K562 (cell line): ENCODE measurements around the gene SERTM1. TPM values are rescaled to one million over a fixed set of nuclear protein-coding genes. Genes with fewer than 3 reads are reported as not detected.

Experiments used
- CAMTA2 ChIP-seq: fragments of 250-450 bp; sonication (Bioruptor Pico); conservative IDR thresholded peaks from 2 replicates; pipeline ENCODE4 v1.5.1; 2022
- CBFA2T3 ChIP-seq: fragments of 450-650 bp; IDR thresholded peaks from 2 replicates; pipeline ENCODE4 v1.6.1; 2017
- CREM ChIP-seq: IDR thresholded peaks from 2 replicates; pipeline ENCODE4 v1.6.1; 2014; ENCODE audit warnings: antibody characterized with exemption, low read depth
- EWSR1 ChIP-seq: fragments of 450-650 bp; IDR thresholded peaks from 2 replicates; pipeline ENCODE4 v1.6.1; 2018; ENCODE audit warnings: borderline replicate concordance, mild to moderate bottlenecking, low read depth, moderate library complexity; ENCODE audit not compliant: partially characterized antibody
- HDAC1 ChIP-seq, 2 experiments: fragments of 450-650 bp; IDR thresholded peaks; 2 replicates each; pipeline ENCODE4 v1.6.1; 2016 to 2017; ENCODE audit warnings: inconsistent platforms in 1 of 2, mild to moderate bottlenecking in 1 of 2, moderate library complexity in 1 of 2
- PHB ChIP-seq: fragments of 250-450 bp; sonication (Bioruptor Pico); IDR thresholded peaks from 2 replicates; pipeline ENCODE4 v1.5.0; 2021
- RUNX1 ChIP-seq: sonication (generic); IDR thresholded peaks from 2 replicates; pipeline ENCODE4 v1.6.1; 2016; ENCODE audit warnings: antibody characterized with exemption, low read depth
- STAT5B ChIP-seq: fragments of 250-450 bp; sonication (Bioruptor Pico); IDR thresholded peaks from 2 replicates; pipeline ENCODE4 v1.8.0; 2021; ENCODE audit warnings: mild to moderate bottlenecking, inconsistent platforms
- ZC3H4 ChIP-seq: sonication (generic); formaldehyde crosslinking; IDR thresholded peaks from 2 replicates; pipeline ENCODE4 v1.9.0; 2021; ENCODE audit warnings: missing genetic modification reagents, borderline replicate concordance
- ZKSCAN1 ChIP-seq: fragments of 150-350 bp; IDR thresholded peaks from 2 replicates; pipeline ENCODE4 v1.6.1; 2016; ENCODE audit warnings: low read depth, low read length
- polyA plus RNA-seq, 8 experiments: library from polyadenylated mRNA; depleted of rRNA in 4 of 8; stranded (reverse) in 5 of 8; unstranded in 3 of 8; fragments of >200 nt; fragmentation: Nextera tagmentation in 2 of 8; fragmentation: Illumina TruSeq in 1 of 8; extraction: Ambion mirVana in 2 of 8; extraction: Trizol in 1 of 8; gene quantifications; 2 replicates each; pipeline versions ENCODE4 v1.2.1 to v1.2.3, GENCODE V29; 2011 to 2014; ENCODE audit warnings: inconsistent platforms in 1 of 8, missing spikeins in 1 of 8
- total RNA-seq, 7 experiments: library from RNA; depleted of rRNA in 6 of 7; stranded (reverse); fragments of >200 nt in 6 of 7; fragmentation: Illumina TruSeq in 2 of 7; extraction: Trizol in 2 of 7; gene quantifications; 2 replicates each; pipeline versions ENCODE4 v1.2.1 to v1.2.3, GENCODE V29; 2011 to 2021; ENCODE audit warnings: low replicate concordance in 1 of 7
- TF ChIP-seq, protein P1 (sequence below): fragments of 450-650 bp; formaldehyde crosslinking; IDR thresholded peaks from 2 replicates; pipeline ENCODE4 v1.4.0; 2022; ENCODE audit warnings: missing genetic modification characterization
- TF ChIP-seq, protein P2 (sequence below): IDR thresholded peaks from 2 replicates; pipeline ENCODE4 v1.6.1; 2014; ENCODE audit warnings: antibody characterized with exemption

The SERTM1 gene
- total and polyA plus RNA-seq, 9 of the 15 experiments (the other 6 are each of a cell fraction or from before 2014, with no cell fraction given): not detected

DNA sequence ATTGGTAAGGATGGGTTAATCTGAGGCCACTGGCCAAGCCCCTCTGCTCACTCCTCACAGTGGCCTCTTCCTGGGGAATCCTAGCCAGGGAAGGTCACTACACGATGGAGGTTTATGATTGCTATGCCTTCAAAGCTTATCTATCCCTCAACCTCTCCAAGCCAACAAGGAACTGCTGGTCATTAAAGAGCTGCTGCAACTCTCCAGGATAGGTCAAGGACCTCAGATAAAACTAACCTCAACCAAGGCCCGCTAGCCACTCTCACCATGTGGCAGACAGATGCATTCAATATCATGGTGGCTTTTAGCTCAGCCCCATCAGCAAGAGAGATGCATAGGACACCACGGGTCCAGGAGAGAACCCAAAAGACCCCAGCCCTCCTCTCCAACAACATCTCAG is 71.6 kb downstream of the SERTM1 start (continued):
- TF ChIP-seq, protein P1, sequence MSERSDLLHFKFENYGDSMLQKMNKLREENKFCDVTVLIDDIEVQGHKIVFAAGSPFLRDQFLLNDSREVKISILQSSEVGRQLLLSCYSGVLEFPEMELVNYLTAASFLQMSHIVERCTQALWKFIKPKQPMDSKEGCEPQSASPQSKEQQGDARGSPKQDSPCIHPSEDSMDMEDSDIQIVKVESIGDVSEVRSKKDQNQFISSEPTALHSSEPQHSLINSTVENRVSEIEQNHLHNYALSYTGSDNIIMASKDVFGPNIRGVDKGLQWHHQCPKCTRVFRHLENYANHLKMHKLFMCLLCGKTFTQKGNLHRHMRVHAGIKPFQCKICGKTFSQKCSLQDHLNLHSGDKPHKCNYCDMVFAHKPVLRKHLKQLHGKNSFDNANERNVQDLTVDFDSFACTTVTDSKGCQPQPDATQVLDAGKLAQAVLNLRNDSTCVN: no peak
- no peak for TF ChIP-seq PHB
- no peak for TF ChIP-seq STAT5B (CRISPR knock-in tag)
- no peak for TF ChIP-seq HDAC1 (IDR thresholded peaks at IDR 0.05)
- TF ChIP-seq CBFA2T3: no peak
- no peak for TF ChIP-seq CREM
- TF ChIP-seq ZKSCAN1: no peak
- TF ChIP-seq ZC3H4: no peak
- TF ChIP-seq RUNX1: no peak
- TF ChIP-seq, protein P2, sequence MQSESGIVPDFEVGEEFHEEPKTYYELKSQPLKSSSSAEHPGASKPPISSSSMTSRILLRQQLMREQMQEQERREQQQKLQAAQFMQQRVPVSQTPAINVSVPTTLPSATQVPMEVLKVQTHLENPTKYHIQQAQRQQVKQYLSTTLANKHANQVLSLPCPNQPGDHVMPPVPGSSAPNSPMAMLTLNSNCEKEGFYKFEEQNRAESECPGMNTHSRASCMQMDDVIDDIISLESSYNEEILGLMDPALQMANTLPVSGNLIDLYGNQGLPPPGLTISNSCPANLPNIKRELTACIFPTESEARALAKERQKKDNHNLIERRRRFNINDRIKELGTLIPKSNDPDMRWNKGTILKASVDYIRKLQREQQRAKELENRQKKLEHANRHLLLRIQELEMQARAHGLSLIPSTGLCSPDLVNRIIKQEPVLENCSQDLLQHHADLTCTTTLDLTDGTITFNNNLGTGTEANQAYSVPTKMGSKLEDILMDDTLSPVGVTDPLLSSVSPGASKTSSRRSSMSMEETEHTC: no peak
- no peak for TF ChIP-seq CAMTA2 (CRISPR knock-in tag)
- TF ChIP-seq EWSR1: no peak
